Measurements from ENCODE around the gene DOCK3. TPM values are rescaled to one million over a fixed set of nuclear protein-coding genes. Genes with fewer than 3 reads are reported as not detected.

DOCK3 gene
- total RNA-seq, 2 donors from 2014 or later: 7.7 to 8.5 TPM

DNA sequence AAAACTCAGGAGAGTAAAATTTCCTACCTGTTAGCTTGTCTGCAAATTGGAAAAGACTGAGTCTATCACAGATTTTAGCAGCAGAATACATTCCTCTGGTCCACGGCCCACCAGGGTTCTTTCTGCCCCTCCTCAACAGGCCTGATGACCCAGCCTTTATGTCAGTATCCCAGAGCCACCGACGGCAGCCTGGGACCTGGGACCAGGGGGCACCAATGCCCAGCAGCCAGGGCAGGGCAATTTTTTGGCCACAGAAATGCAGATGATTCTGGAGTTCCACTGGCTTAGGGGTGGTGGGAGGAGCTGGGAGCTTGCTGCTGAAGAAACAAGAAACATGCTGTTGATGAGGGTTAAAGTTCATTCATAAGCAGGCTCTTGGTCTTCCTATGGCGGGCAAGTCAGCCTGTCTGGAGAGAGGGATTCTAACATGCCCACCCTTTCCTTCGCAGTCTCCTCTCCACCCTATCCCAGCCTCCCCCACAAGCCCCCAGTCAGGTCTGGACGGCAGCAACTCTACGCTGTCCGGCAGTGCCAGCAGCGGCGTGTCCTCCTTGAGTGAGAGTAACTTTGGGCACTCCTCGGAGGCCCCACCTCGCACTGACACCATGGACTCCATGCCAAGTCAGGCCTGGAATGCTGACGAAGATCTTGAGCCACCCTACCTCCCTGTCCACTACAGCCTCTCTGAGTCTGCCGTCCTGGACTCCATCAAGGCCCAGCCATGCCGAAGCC, 706.0 kb downstream of the DOCK3 start:
- TF ChIP-seq CTCF (conservative IDR thresholded peaks at IDR 0.05): no peak
- H3K4me3 Mint-ChIP-seq: no peak overlapping the region

DNA sequence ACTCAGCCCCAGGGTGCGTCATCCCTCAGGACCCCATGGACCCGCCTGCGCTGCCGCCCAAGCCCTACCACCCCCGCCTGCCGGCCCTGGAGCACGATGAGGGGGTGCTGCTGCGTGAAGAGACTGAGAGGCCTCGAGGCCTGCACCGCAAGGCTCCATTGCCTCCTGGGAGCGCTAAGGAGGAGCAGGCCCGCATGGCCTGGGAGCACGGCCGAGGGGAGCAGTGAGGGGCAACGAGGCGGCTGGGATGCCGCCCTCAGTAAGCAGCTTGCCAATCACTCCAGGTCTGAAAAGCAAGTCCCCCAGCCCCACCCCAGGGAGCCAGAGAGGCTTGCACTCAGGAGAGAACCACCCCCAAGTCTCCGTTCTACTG, 706.6 kb downstream of the DOCK3 start:
- peaks cover 9% of the 10 kb centered on the region for H3K4me1 ChIP-seq (ENCODE audit: control insufficient read depth, insufficient read depth, low read length)

More for the DNA sequence above, 706.0 kb downstream of the DOCK3 start:
- Histone ChIP-seq H3K9me3 (ENCODE audit: control insufficient read depth, low read length) (no peaks in the 10 kb centered on the region), H3K4me1 (ENCODE audit: control insufficient read depth, insufficient read depth, low read length) (peaks cover 6% of the 10 kb centered on the region), H3K9ac (ENCODE audit: extremely low read depth, low read length, poor library complexity, severe bottlenecking) (no peak overlapping the region), H3K27me3 (ENCODE audit: control insufficient read depth, insufficient read depth, low read length, poor library complexity, severe bottlenecking) (no peaks in the 10 kb centered on the region), H3K4me3 (ENCODE audit: low read length) (no peak overlapping the region), H3K27ac (ENCODE audit: low read depth, low read length) (no peak overlapping the region), H3K36me3 (ENCODE audit: control insufficient read depth, insufficient read depth, low read length) (no peaks in the 10 kb centered on the region)
- no peaks in the 10 kb centered on the region for H3K9me3 Mint-ChIP-seq
- H3K36me3 Mint-ChIP-seq (ENCODE audit: low read depth): peaks cover 2% of the 10 kb centered on the region
- H3K27ac Mint-ChIP-seq: no peak overlapping the region
- no peaks in the 10 kb centered on the region for H3K27me3 Mint-ChIP-seq (ENCODE audit: insufficient read depth)
- WGBS, 2 experiments (ENCODE audit: insufficient coverage in 1 of 2, insufficient read length in 1 of 2): 90 to 93% methylated on average over 11 to 15 of the region's 15 CpGs
- DNase-seq: no peak
- peaks cover 14% of the 10 kb centered on the region for H3K4me1 Mint-ChIP-seq

DNA sequence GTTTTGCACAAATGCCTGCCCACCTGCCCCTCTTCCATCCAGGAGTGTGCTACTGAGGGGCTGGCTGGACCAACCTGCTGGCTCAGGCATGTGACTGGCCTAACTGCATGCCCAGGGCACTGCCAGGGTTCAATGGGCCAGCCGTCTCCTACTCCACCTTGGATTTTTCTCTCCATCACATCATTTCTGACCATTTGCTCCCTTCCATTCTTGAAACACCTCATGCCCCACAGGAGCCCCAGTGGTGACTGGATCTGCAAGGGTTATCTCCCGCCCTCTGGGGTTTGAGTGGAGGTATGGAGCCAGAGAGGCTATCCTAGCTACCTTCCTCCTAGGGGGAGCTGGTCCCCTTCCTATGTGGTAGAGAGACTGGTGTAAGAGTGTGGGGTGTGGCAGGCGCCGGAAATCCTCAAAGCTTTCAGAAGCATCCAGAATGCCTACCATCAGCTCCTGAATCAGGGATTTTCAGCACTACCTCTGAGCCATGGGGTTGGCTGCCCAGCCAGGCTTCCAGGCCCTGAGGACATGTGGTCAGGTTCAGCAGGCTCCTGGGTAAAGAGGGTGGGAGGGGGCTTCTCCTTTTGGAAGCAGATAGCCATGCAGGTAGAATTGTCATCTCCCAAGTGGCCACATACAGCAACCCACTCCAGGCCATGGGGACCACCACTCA, 707.5 kb downstream of the DOCK3 start:
- Histone ChIP-seq H3K9ac (ENCODE audit: extremely low read depth, low read length, poor library complexity, severe bottlenecking) (no peak overlapping the region), H3K9me3 (ENCODE audit: control insufficient read depth, low read length) (no peaks in the 10 kb centered on the region), H3K36me3 (ENCODE audit: control insufficient read depth, insufficient read depth, low read length) (peaks cover 12% of the 10 kb centered on the region), H3K4me3 (ENCODE audit: low read length) (no peak overlapping the region), H3K27ac (ENCODE audit: low read depth, low read length) (no peak overlapping the region), H3K4me1 (ENCODE audit: control insufficient read depth, insufficient read depth, low read length) (peaks cover 10% of the 10 kb centered on the region), H3K27me3 (ENCODE audit: control insufficient read depth, insufficient read depth, low read length, poor library complexity, severe bottlenecking) (no peaks in the 10 kb centered on the region)
- no peaks in the 10 kb centered on the region for H3K9me3 Mint-ChIP-seq
- no peak overlapping the region for H3K27ac Mint-ChIP-seq
- peaks cover 14% of the 10 kb centered on the region for H3K36me3 Mint-ChIP-seq (ENCODE audit: low read depth)
- DNase-seq: peak; percentile 58
- peak; percentile 29 for TF ChIP-seq CTCF (conservative IDR thresholded peaks at IDR 0.05)
- WGBS, 2 experiments (ENCODE audit: insufficient coverage in 1 of 2, insufficient read length in 1 of 2): 97% methylated on average over 4 of the region's 4 CpGs; no CpG with 5 or more reads in 1 of the 2 experiments
- H3K27me3 Mint-ChIP-seq (ENCODE audit: insufficient read depth): no peaks in the 10 kb centered on the region
- H3K4me1 Mint-ChIP-seq: peaks cover 22% of the 10 kb centered on the region
- no peak overlapping the region for H3K4me3 Mint-ChIP-seq

More for the DNA sequence above, 706.6 kb downstream of the DOCK3 start:
- H3K27ac ChIP-seq (ENCODE audit: low read depth, low read length): no peak overlapping the region
- Mint-ChIP-seq H3K36me3 (ENCODE audit: low read depth) (peaks cover 8% of the 10 kb centered on the region), H3K4me1 (peaks cover 19% of the 10 kb centered on the region), H3K9me3 (no peaks in the 10 kb centered on the region), H3K27me3 (ENCODE audit: insufficient read depth) (no peaks in the 10 kb centered on the region), H3K4me3 (no peak overlapping the region), H3K27ac (no peak overlapping the region)
- H3K4me3 ChIP-seq (ENCODE audit: low read length): no peak overlapping the region
- no peaks in the 10 kb centered on the region for H3K9me3 ChIP-seq (ENCODE audit: control insufficient read depth, low read length)
- H3K27me3 ChIP-seq (ENCODE audit: control insufficient read depth, insufficient read depth, low read length, poor library complexity, severe bottlenecking): no peaks in the 10 kb centered on the region
- H3K36me3 ChIP-seq (ENCODE audit: control insufficient read depth, insufficient read depth, low read length): peaks cover 3% of the 10 kb centered on the region
- 95 to 97% methylated on average over 11 to 18 of the region's 18 CpGs for WGBS, 2 experiments (ENCODE audit: insufficient coverage in 1 of 2, insufficient read length in 1 of 2)
- DNase-seq: no peak
- no peak overlapping the region for H3K9ac ChIP-seq (ENCODE audit: extremely low read depth, low read length, poor library complexity, severe bottlenecking)
- no peak for TF ChIP-seq CTCF (conservative IDR thresholded peaks at IDR 0.05)
